Cerebellar cortex (tissue), 1 donor: ENCODE results near the gene C17orf78.
"Not testable (repeated sequence)": the region's sequence is repeated elsewhere in the genome, so short reads cannot be mapped to it uniquely, and the experiment has no call there.

Source experiments
- DNase-seq: peaks from one replicate; pipeline ENCODE4 v3.0.0-alpha.2; 2015; ENCODE audit warnings: low spot score

The C17orf78 gene

GRCh38 chr17:37386462-37386861, 10.7 kb downstream of the C17orf78 start:
- DNase-seq = no peak

GRCh38 chr17:37388266-37388665, 12.5 kb downstream of the C17orf78 start:
- DNase-seq = no peak

- DNase-seq = no peak
Measured at GRCh38 chr17:37389160-37389559, 13.4 kb downstream of the C17orf78 start.

GRCh38 chr17:37391146-37391545, 15.4 kb downstream of the C17orf78 start:
- no peak for DNase-seq

GRCh38 chr17:37392024-37392590, 16.3 kb downstream of the C17orf78 start:
- DNase-seq = no peak

- DNase-seq = no peak
Measured at GRCh38 chr17:37393352-37393751, 17.6 kb downstream of the C17orf78 start.

GRCh38 chr17:37399265-37399803, 23.5 kb downstream of the C17orf78 start:
- no peak for DNase-seq

GRCh38 chr17:37400505-37400904, 24.7 kb downstream of the C17orf78 start:
- DNase-seq = peak; percentile 13

- not testable (repeated sequence) for DNase-seq
Measured at GRCh38 chr17:37405522-37405921, 29.7 kb downstream of the C17orf78 start.

- DNase-seq = peak; percentile 49
Measured at GRCh38 chr17:37405955-37406634, 30.3 kb downstream of the C17orf78 start.

GRCh38 chr17:37406635-37407461, 31.1 kb downstream of the C17orf78 start, which contains the start of the genes ACACA and TADA2A:
Gene ACACA, minus strand, starts transcription at chr17:37406836. Its CDS starts 537 bp downstream, at chr17:37406299.
Gene TADA2A, plus strand, starts transcription at chr17:37406886. Its CDS starts 4,480 bp downstream, at chr17:37411366.
- peak; percentile 69 for DNase-seq

- DNase-seq = not testable (repeated sequence)
Measured at GRCh38 chr17:37408145-37408479, 32.3 kb downstream of the C17orf78 start.

- no peak for DNase-seq
Measured at GRCh38 chr17:37410357-37410756, 34.6 kb downstream of the C17orf78 start.

GRCh38 chr17:37413875-37414519, 38.2 kb downstream of the C17orf78 start:
- no peak for DNase-seq

- DNase-seq = no peak
Measured at GRCh38 chr17:37417852-37418251, 42.1 kb downstream of the C17orf78 start.

- no peak for DNase-seq
Measured at GRCh38 chr17:37422971-37423625, 47.3 kb downstream of the C17orf78 start.

GRCh38 chr17:37425268-37425667, 49.5 kb downstream of the C17orf78 start:
- DNase-seq = no peak

- no peak for DNase-seq
Measured at GRCh38 chr17:37429039-37429438, 53.3 kb downstream of the C17orf78 start.

GRCh38 chr17:37429453-37429852, 53.7 kb downstream of the C17orf78 start:
- no peak for DNase-seq

- no peak for DNase-seq
Measured at GRCh38 chr17:37430051-37430627, 54.4 kb downstream of the C17orf78 start.

GRCh38 chr17:37432671-37433070, 56.9 kb downstream of the C17orf78 start:
- DNase-seq = no peak
